GM19099 (cell line): Measurements from ENCODE around the gene MBD4.

Source experiments
- POLR2A ChIP-seq: IDR thresholded peaks from 3 replicates; pipeline ENCODE4 v1.6.1; 2011; ENCODE audit warnings: low read depth; ENCODE audit not compliant: insufficient read length; ENCODE audit errors: extremely low read depth

The MBD4 gene

DNA sequence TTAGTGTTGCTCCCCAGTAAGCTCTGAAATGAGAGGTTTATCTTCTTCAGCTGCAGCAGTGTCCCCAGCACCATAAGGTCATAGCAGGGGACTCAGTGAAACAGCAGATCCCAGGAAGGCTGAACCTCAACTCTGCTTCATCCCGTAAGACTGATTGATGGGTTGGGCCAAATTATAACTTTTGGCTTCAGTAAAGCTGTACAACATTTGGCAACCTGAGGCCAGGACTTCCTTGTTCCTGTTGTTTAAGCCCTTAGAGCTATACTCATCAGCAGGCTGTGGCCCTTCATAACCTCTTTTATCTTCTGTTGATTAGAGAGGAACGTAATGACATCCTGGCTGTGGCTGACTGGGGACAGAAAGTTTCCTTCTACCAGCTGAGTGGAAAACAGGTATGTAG is 29.3 kb upstream of the MBD4 start:
- no peak for TF ChIP-seq POLR2A

DNA sequence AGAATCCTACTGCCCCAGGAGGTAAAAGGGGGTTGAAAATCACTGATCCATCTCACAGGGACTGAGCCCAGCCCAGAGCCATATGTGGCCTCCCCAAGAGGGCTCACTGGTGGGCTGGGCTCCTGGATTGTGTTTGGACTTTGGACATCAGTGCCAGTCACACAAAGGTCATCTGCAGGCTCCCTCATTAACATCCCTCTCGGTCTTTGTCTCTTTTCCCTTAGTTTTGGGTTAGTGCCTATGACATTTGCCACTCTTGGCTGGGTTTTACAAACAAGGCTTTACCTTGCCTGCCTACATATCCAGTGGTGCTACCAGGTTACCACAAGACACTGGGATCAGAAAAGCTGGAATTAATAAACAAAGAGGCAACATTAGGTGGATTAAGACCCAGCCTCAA is 28.2 kb upstream of the MBD4 start:
- TF ChIP-seq POLR2A = no peak

DNA sequence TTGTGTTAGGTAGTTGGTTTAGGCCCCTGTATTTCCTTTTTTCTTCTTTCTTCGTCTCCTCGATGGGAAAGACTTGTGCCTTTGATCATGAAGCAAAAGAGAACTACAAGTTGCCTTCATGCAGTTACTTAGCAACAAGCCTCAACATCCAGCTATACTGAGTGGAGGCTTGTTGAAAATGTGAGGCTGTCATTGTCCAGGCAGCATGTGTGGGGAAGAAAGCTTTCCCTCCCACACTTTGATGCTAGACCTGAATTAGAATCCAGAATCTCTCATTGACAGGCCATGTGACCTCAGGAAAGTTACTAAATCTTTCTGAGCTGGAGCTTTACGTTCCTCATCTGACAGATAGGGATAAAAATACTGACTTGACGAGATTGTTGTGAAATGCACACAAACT is 24.0 kb upstream of the MBD4 start:
- no peak for TF ChIP-seq POLR2A

DNA sequence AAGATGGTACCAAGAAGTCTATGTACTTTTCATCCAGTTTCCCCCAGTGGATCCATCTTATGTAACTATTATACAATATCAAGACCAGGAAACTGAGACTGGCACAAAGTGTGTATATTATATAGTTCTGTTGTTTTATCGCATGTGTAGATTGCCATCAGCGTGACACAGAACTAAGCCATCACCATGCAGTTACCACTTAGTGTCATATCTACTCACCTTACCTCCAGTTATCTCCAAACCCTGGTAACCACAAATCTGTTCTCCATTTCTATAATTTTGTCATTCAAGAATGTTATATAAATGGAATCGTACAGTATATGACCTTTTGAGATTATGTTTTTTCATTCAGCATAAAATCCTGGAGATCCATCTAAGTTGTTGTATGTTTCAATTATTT is 23.3 kb upstream of the MBD4 start:
- TF ChIP-seq POLR2A = no peak

DNA sequence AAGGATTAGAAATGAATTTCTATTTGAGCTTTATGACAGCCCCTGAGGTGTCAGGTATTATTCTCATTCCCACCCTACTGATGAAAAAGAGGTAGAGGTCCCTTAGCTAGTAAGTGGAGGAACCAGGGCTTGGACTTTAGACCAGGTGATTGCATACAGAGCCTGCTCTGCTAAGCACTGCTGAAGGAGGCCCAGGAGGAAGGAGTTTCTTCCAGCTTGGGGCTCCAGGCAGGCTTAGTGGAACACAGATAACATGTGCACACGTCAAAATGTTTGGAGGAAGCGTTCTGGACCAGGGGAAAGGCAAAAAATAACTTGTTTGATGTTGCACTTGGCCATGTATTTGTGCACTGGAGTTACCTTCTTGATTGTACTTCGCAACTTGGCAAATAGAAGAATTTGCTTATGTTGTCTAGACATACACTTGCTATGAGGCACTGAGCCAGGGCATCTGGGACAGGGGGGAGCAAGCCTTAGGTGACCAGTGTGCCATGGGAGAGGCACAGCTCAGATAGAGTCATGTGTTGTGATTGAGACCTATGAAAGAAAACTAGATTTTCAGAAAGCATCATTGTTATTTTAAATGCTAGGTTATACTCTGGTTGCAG is 22.7 kb upstream of the MBD4 start:
- TF ChIP-seq POLR2A = no peak

DNA sequence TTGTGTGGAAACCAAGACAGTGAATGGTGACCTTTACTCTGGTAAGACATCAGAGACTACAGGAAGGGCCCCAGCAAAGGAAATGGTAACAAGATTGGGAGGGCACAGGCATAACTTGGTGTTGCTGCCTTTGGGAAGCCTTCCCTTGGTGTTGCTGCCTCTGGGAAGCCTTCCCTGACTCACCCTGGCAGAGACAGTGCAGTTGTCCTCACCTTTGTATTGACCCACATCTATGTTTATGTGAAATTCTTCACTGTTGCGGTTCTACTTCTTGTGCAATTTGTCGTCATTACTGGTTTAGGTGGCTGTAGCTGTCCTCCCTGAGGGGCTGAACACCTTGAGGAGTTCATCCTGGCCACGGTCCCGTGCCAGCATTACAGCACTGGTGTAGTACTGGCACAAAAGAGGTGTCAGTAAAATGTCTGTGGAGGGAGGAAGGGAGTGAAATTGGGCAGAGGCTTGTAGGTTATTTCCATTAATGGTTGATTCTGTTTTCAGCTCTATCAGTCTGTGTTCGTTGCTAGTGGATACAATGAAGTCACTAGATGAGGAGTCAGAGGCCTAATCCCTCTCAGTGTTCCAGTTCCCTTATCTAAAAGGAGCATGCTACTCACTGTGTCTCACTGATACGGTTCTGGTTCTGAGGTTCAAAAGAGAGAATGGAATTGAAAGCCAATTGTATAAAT is 21.9 kb upstream of the MBD4 start:
- TF ChIP-seq POLR2A = no peak

DNA sequence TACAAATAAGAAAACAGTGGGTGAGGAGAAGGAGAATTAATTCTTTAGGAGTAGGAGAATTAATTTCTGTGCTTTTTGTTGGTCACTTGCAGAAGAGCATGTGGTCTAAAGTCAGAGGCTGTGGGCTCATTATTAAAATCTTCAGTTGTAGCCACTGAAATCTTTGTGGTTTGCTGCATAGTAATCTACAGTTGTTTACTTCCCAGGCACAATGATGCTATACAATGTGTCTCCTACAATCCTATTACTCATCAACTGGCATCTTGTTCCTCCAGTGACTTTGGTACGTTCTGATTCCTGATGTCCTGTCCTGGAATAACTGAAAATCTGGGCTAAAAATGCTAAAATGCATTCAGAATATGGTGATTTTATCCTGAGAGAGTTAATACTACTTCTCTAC is 21.3 kb upstream of the MBD4 start:
- TF ChIP-seq POLR2A = no peak

DNA sequence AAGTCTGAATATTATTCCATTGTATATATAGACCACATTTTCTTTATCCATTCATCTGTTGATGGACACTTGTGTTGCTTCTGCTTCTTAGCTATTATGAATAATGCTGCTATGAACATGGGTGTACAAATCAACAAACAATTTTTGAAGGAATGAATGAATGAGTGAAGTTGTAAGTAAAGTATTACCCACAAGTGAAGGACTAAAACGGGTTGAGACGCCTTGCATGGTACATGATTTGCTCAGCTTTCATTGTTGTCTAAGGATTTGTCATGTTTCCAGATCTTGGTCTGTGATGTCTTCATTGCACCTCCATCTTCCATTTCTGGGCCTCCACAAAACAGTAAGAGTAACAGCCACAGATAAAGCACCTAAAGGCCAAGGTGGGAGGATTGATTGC is 20.8 kb upstream of the MBD4 start:
- no peak for TF ChIP-seq POLR2A

DNA sequence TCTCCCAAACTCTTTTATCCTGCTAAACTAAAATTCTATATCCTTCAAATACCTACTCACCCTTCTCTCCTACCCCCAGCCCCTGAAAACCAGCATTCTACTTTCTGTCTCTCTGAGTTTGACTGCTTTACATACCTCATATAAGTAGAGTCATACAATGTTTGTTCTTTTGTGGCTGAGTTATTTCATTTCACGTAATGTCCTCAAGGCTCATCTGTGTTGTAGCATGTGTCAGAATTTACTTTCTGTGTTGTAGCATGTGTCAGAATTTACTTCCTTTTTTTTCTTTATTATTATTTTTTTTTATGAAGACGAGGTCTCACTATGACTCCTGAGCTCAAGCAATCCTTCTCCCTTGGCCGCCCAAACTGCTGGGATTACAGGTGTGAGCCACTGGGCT is 20.4 kb upstream of the MBD4 start:
- no peak for TF ChIP-seq POLR2A

DNA sequence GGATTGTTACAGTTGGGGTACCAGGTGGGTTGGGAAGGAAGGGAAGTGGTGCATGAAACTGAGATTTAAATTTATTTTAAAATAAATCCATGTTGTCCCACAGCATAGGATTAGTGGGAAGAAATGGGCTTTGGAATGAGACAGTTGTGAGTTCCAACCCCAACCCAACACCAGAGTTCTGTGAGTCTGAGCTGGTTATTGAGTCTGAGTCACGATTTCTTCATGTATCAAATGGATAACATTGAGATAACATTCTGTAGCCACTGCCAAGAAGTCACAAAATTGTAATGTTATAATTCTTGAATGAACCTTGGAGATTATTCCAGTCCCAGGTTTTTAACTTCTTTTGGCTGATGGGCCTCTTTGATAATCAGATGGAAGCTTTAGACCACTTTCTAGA is 14.0 kb upstream of the MBD4 start:
- no peak for TF ChIP-seq POLR2A

DNA sequence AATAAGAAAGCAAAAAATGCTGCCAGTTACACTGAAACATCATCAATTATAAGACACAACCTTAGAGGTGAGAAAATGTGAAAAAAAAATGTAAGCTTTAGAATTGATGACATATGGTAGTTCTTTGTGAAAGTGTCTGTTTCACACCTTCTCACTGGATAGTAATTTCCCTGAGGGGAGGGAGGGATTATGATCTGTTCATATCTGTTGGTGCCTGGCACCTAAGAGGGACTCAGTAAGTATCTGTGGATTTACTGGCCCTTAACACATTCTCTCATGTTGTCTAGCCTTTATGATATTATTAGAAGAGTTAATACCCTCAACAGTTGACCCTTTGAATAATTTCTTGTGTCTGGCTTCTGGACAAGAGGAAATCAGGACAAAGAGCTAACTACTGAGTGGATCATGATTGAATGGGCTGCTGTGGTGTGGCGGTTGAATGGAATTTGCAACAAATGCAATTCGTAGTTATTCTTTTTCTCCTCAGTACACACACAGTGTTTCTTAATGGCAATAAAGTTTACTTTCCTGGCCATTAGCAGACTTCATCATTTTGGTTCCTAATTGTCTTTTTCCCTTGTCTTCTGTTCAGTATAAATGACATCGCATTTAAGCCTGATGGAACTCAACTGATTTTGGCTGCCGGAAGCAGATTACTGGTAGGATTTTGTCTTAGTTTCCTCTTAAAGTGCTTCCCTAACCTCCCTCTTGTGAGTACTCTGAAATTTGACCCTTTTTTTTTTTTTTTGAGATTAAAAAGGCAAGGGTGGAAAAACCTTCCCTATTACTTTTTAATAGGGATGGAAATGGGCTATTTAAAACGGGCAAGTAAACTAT is 9.7 kb upstream of the MBD4 start:
- TF ChIP-seq POLR2A = no peak

DNA sequence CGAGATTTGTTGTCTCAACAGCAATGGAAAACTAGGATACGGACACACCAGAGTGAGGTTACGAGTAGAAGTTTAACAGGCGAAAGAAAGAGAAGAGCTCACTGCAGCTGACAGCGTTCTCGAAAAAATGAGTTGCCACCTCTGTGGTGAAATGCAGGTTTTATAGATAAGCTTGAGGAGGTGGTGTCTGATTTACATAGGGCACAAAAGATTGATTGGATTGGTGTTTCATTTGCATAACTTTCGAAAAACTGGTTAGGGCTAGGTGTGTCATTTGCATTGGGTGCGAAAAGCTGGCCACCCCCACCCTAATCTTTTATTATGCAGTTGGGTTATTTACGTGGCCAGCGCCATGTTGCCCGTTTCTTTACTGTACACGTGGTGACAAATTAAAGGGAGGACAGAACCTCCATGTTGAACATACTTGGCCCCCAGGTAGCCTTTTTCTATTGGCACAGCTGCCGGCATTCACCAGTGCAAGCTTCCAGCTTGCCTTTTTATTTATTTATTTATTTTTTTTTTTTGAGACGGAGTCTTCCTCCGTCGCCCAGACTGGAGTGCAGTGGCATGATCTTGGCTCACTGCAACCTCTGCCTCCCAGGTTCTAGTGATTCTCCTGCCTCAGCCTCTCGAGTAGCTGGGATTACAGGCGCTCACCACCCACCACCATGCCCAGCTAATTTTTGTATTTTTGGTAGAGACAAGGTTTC is 8.6 kb upstream of the MBD4 start:
- TF ChIP-seq POLR2A = no peak

DNA sequence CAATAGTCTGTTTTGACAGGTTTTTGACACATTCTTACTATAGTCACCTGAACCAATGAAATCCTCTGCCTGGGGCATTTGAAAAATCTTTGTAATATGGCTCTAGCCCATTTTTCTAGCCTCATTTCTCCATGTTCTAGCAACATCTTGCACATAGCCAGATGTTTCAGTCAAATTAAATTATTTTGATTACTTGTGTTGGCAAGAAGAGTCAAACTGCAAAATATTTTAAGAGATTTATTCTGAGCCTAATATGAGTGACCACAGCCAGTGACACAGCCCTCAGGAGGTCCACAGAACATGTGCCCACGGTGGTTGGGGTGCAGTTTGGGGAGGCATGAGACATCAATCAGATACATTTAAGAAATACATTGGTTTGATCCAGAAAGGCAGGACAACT is 7.2 kb upstream of the MBD4 start:
- no peak for TF ChIP-seq POLR2A

DNA sequence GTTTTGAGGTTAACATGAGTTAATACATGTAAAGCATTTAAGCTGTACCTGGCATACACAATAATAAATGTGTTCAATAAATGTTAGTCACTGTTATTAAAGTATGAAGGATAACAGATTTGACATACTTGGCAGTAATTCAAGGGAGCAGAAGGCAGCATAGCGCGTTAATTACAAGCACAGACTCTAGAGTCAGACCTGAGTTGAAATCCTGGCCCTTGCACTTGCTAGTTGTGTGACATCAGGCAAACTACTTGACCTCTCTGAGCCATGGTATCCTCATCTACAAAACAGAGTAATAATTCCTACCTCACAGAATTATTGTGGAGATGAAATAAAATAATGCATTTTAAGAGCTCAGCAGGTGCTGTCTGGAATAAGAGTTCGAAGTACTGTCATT is 5.7 kb upstream of the MBD4 start:
- TF ChIP-seq POLR2A = no peak

DNA sequence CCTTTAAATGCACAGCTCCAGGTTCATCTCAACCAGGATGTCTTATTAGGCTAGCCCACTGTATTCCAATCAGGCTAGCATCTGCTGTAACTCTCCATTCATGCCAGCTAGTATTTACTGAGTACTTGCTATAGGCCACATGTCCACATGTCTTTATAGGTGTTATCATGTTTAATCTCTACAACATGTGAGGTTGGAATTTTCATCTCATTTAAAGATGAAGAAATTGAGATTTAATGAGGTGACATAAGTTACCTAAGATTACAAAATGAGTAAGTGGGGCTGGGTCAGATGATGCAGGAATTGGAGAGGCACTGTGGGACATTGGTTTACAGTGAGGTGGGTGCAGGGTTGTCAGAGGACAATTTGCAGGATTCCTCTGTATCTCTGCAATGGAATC is 3.2 kb upstream of the MBD4 start:
- no peak for TF ChIP-seq POLR2A

DNA sequence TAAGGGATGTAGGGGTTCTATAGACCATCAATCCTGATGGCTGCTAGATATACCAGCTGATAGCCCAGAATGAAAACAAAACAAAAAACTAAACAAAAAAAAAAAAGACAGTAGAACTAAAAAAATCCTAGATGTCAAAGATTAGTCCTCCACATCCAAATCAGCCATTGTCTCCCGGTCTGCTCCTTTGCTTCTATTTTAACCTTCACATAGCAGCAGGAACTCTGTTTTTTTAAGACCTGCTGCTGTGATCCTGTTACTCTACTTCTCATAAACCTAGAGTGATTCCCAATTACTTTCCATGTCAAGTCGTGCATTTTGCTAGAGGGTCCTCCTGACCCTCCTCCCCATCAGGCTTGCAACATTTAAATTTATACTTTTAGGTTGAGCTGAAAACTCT is 2.7 kb upstream of the MBD4 start:
- TF ChIP-seq POLR2A = no peak

DNA sequence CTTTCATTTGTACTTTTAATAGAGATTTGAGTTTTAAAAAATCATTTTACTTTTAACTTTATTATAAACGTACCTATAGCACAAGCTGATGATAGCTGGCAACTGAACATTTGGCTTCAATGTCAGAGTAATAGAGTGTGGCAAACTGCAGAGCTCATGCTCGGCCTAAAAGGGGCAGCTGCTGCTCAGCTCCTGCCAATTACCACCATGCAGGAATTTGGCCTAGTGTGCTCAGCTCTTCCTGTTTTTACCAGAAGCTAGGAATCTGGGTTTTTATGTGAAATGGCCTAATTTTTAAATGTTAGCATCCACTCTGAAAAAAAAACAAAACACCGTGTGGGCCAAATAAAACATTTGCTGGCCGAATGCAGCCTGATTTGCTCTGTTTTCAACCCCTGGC is 2.0 kb upstream of the MBD4 start:
- TF ChIP-seq POLR2A = no peak
